ENCODE measurements around the gene CRMP1.

CRMP1 gene

GRCh38 chr4:5790546-5790857, 102.4 kb downstream of the CRMP1 start:
- no peak for DNase-seq

DNA sequence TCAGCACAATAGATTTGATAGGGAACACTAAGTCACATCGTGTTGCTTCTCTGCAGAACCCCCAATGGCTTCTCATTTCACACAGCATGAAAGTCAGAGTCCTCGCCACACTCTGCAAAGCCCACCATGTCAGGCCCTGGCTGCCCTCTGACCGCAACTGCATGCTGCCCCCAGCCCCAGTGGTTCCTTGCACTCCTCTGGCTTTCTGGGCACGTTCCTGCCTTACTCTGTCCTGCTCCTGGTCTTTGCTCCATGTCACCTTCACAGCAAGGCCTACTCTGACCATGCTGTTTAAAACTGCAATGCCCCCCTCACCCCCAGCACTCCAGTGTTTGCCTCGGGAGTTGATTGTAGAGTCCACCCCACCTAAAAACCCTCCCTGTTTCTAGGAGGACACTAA, 103.7 kb downstream of the CRMP1 start:
- DNase-seq = no peak

DNA sequence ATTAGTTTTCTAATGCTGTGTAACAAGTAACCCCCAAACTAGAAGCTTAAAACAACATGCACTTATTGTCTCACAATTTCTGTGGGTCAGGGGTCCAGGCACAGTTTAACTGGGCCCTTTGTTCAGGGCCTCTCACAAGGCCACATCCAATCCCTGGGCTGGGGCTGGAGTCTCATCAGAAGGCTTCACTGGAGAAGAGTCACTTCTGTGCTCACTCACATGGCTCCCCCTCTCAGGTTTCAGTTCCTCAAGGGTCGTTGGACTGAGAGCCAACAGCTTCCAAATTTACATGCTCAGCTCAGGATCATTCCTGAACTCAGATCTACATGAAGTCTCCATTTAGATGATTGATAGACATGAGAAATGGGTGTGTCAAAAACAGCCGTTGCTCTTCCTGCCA, 104.7 kb downstream of the CRMP1 start:
- no peak for DNase-seq

GRCh38 chr4:5787311-5787710, 105.6 kb downstream of the CRMP1 start:
- DNase-seq = no peak

- DNase-seq = no peak
Observed at GRCh38 chr4:5785806-5786680, 106.8 kb downstream of the CRMP1 start.

- no peak for DNase-seq
Observed at GRCh38 chr4:5784960-5785611, 107.8 kb downstream of the CRMP1 start.

GRCh38 chr4:5784021-5784420, 108.9 kb downstream of the CRMP1 start:
- no peak for DNase-seq

DNA sequence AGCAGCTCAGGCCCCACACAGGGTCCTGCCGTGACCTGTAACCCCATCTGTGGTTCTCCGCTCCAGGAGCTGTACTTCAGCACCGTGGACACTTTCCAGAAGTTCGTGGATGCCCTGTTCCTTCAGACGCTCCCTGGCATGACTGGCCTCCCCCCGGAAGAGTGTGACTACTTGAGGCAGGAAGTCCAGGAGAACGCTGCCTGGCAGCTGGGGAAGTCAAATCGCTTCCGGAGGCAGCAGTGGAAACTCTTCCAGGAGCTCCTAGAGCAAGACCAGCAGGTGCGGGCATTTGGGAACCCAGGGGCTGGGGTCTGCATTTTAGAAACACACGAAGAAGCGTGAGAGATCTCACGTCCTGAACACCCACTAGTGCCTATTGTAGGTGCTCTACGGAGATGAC, 109.4 kb downstream of the CRMP1 start:
- DNase-seq = no peak

- peak; percentile 29 for DNase-seq
Observed at GRCh38 chr4:5782829-5783476, 109.9 kb downstream of the CRMP1 start.

GRCh38 chr4:5781691-5782090, 111.2 kb downstream of the CRMP1 start:
- DNase-seq = no peak

DNA sequence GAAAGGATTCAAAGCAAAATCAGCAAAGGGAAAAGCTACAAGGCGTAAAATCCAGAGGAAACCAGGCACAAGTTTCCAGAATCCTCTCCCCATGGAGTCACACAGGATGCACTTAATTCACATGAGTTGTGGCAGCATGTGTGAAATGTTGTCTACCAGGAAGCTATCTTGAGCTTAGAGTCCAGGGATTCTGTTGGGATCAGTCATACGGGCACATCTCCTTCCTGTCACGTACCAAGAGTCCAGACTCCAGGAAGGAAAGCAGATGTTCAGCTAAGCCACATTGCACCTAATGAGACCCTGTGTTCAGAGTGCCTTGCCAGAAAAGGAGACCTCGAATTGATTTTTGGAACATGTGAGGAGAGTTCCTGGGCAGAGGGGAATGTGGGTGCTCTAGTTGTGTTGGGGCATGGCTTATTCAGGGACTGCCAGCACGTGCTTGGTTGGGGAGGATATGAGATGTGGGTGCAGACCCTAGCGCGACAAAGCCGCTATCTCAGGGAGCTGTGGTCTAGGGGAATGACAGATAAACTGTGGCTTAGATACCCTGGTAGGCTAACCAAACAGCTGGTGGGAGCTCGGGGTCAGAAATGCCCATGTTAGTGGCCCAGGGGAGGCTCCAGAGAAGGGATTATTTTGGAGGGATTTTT, 111.9 kb downstream of the CRMP1 start:
- DNase-seq = no peak

DNA sequence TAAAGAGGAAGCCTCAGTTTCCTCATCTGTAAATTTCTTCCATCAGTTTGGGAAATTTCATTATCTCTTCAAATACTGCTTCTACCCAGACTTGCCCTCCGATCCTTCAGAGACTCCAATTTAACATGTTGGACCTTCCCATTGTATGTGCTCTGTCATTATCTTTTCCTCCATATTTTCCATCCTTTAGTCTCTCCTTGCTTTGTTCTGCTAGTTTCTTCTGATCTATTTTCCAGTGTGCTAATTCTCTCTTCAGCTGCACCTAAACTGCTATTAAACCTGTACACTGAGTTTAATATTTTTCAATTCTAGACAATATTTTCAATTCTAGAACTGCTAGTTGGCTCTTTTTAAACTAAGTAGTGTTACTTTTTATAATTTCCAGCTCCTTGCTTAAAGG, 116.4 kb downstream of the CRMP1 start:
- DNase-seq = no peak

DNA sequence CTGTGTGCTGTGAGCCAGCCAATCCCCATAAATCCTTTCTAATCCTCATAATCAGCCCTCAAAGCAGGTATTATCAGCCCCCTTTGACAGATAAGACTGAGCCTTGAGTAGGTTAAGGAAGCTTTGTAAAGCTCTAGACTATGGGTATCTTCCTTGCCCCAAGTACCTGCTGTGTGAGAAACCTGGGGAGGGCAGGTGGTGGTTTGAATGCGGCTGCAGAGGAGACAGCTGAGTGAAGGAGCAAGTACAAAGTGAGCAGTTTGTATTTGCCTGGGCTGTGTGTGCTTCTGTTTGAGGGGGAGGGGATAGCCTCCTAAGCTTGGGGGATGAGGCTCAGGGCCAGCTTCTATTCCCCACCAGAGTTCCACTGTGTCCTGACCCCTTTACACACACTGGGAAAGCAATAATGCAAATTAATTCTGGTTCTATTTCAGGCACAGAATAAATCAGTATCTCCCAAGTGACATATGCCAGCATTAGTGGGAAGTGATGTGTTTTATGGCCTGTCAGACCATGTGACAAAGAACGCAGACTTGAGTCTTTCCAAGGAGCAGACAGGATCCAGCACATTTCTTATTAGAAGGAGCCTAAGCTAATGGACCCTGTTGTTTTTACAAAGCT, 118.4 kb downstream of the CRMP1 start:
- no peak for DNase-seq

DNA sequence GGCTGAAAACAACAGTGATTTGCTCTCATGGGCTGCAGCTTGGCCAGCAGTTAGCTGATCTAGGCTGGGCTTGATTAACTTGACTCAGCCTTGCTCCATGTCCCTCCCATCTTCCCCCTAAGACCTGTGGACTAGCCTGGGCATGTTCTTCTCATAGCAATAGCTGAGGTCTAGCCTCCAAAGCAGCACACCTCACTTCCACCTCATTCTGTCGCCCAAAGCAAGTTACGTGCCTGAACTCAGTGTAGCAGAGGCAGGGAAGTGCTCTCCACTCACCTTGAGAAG, 119.7 kb downstream of the CRMP1 start:
- DNase-seq = no peak

GRCh38 chr4:5772528-5773270, 120.2 kb downstream of the CRMP1 start:
- no peak for DNase-seq
